AG10803 (cell line): ENCODE results near the gene RNF208.
A peak's percentile ranks its signal among the peaks of the same experiment; 100 is the strongest.
"Not testable (repeated sequence)": the region's sequence is repeated elsewhere in the genome, so short reads cannot be mapped to it uniquely, and the experiment has no call there.

ENCODE experiments used
- DNase-seq: peaks from one replicate; pipeline ENCODE4 v3.0.0; 2010; ENCODE audit warnings: low read depth
- H3K4me3 ChIP-seq: 2 replicates; pipeline ENCODE4 v1.5.1; 2011; ENCODE audit warnings: mild to moderate bottlenecking, low read length, control low read depth
- CTCF ChIP-seq: conservative IDR thresholded peaks from 2 replicates; pipeline ENCODE4 v1.5.1; 2011; ENCODE audit warnings: mild to moderate bottlenecking, low read length, control low read depth, inconsistent platforms

RNF208 gene

GRCh38 chr9:137244486-137245449, 22.7 kb upstream of the RNF208 start:
- DNase-seq = no peak
- TF ChIP-seq CTCF = no peak; the same call in 1 of the 2 replicates
- H3K4me3 ChIP-seq = no peak overlapping the region

- H3K4me3 ChIP-seq = peak overlapping the region; percentile 7; the same call in 1 of the 2 replicates
- TF ChIP-seq CTCF = no peak; the same call in 1 of the 2 replicates
- DNase-seq = no peak
Observed at GRCh38 chr9:137243626-137244485, 21.8 kb upstream of the RNF208 start.

GRCh38 chr9:137243266-137243625, 21.2 kb upstream of the RNF208 start:
- peak overlapping the region; percentile 7; the same call in 1 of the 2 replicates for H3K4me3 ChIP-seq
- not testable (repeated sequence) for DNase-seq

- no peak for TF ChIP-seq CTCF
- H3K4me3 ChIP-seq = peak overlapping the region; percentile 76
- DNase-seq = no peak
Observed at GRCh38 chr9:137242269-137243203, 20.5 kb upstream of the RNF208 start.

GRCh38 chr9:137241490-137242268, 19.6 kb upstream of the RNF208 start:
- TF ChIP-seq CTCF = no peak
- H3K4me3 ChIP-seq = peak overlapping the region; percentile 76
- peak; percentile 42 for DNase-seq

- peak within 1 kb of the TSS; percentile 76 for H3K4me3 ChIP-seq
- peak; percentile 100 for DNase-seq
- TF ChIP-seq CTCF = no peak
Observed at GRCh38 chr9:137240841-137241489, 18.9 kb upstream of the RNF208 start, which contains the start of gene TUBB4B. Gene TUBB4B (plus strand): TSS chr9:137241287. CDS start chr9:137241361, 74 bp downstream.
